IMR-90 (cell line): ENCODE results near the gene CSRP1. TPM values are rescaled to one million over a fixed set of nuclear protein-coding genes. Genes with fewer than 3 reads are reported as not detected.
A peak's percentile ranks its signal among the peaks of the same experiment; 100 is the strongest.

ENCODE experiments used
- ATAC-seq: fragments of 200-7000 bp; cut with Tn5 transposase; 2 replicates; pipeline ENCODE4 v1.9.1; 2020; ENCODE audit warnings: low read depth, mild to moderate bottlenecking, moderate library complexity
- BruUV-seq: library from RNA; stranded (reverse); fragments of 400-500 nt; replicated peaks from 2 replicates; lab custom pipeline; 2021; lab: Mats Ljungman, UMichigan
- CTCF ChIA-PET: fragments of 300-600 bp; formaldehyde crosslinking; extraction: SDS; loops from one replicate; lab custom pipeline; 2021; ENCODE audit warnings: antibody characterized with exemption; lab: Yijun Ruan, JAX
- POLR2A ChIA-PET: fragments of 300-600 bp; sonication (Branson Sonifier 250); formaldehyde crosslinking; loops from one replicate; lab custom pipeline; 2022; ENCODE audit warnings: antibody characterized with exemption; ENCODE audit not compliant: unreplicated experiment; lab: Charles Lee
- DNase-seq: peaks from one replicate; pipeline ENCODE4 v3.0.0; 2013
- H2AFZ ChIP-seq: replicated peaks from 2 replicates; pipeline ENCODE3; 2013; ENCODE audit warnings: low read length, mild to moderate bottlenecking; ENCODE audit not compliant: poor library complexity
- H2AK5ac ChIP-seq: 2 replicates; pipeline ENCODE4 v1.6.1; 2013; ENCODE audit warnings: low read depth, low read length, inconsistent platforms
- H2AK9ac ChIP-seq: replicated peaks from 2 replicates; pipeline ENCODE3; 2013; ENCODE audit warnings: mild to moderate bottlenecking, low read depth, low read length, moderate library complexity; ENCODE audit not compliant: poor library complexity
- H2BK120ac ChIP-seq: 2 replicates; pipeline ENCODE4 v1.6.1; 2013; ENCODE audit warnings: low read depth, low read length, inconsistent platforms
- H2BK15ac ChIP-seq: 3 replicates; pipeline ENCODE4 v1.6.1; 2013; ENCODE audit warnings: low read depth, low read length, inconsistent platforms
- H2BK20ac ChIP-seq: 2 replicates; pipeline ENCODE4 v1.6.1; 2013; ENCODE audit warnings: low read depth, mild to moderate bottlenecking, inconsistent platforms, low read length, moderate library complexity
- H2BK5ac ChIP-seq: 2 replicates; pipeline ENCODE4 v1.6.1; 2013; ENCODE audit warnings: mild to moderate bottlenecking, low read depth, low read length, inconsistent platforms; ENCODE audit not compliant: poor library complexity, severe bottlenecking
- H3K14ac ChIP-seq: replicated peaks from 2 replicates; pipeline ENCODE4 v1.6.1; 2013; ENCODE audit warnings: low read depth, low read length, inconsistent platforms
- H3K18ac ChIP-seq: 2 replicates; pipeline ENCODE4 v1.6.1; 2013; ENCODE audit warnings: low read depth, low read length, control low read depth
- H3K23ac ChIP-seq: 2 replicates; pipeline ENCODE4 v1.6.1; 2013; ENCODE audit warnings: low read depth, low read length, inconsistent platforms
- H3K27ac ChIP-seq: 2 replicates; pipeline ENCODE4 v1.5.1; 2013; ENCODE audit warnings: mild to moderate bottlenecking, control low read depth, low read length; ENCODE audit not compliant: insufficient read depth
- H3K27me3 ChIP-seq: 2 replicates; pipeline ENCODE4 v1.6.1; 2013; ENCODE audit warnings: low read length; ENCODE audit not compliant: control insufficient read depth, insufficient read depth
- H3K36me3 ChIP-seq: 2 replicates; pipeline ENCODE4 v1.6.1; 2013; ENCODE audit warnings: low read length, mixed read lengths; ENCODE audit not compliant: control insufficient read depth, insufficient read depth
- H3K4ac ChIP-seq: 2 replicates; pipeline ENCODE4 v1.6.1; 2013; ENCODE audit warnings: low read depth, low read length, inconsistent platforms
- H3K4me1 ChIP-seq: 2 replicates; pipeline ENCODE4 v1.6.1; 2013; ENCODE audit warnings: low read length, mixed read lengths; ENCODE audit not compliant: control insufficient read depth, insufficient read depth
- H3K4me2 ChIP-seq: 2 replicates; pipeline ENCODE4 v1.6.1; 2013; ENCODE audit warnings: low read depth, mild to moderate bottlenecking, control low read depth, low read length, moderate library complexity
- H3K4me3 ChIP-seq: 2 replicates; pipeline ENCODE4 v1.5.1; 2013; ENCODE audit warnings: low read depth, mild to moderate bottlenecking, control low read depth, low read length, moderate library complexity; ENCODE audit not compliant: insufficient read depth
- H3K56ac ChIP-seq: 2 replicates; pipeline ENCODE4 v1.6.1; 2013; ENCODE audit warnings: low read length, inconsistent platforms; ENCODE audit not compliant: insufficient read depth; ENCODE audit errors: extremely low read depth
- H3K79me1 ChIP-seq, 2 experiments: 2 replicates each; pipeline ENCODE4 v1.6.1; 2013; ENCODE audit warnings: low read length in 2 of 2, inconsistent platforms in 1 of 2, low read depth in 1 of 2
- H3K9ac ChIP-seq: 2 replicates; pipeline ENCODE4 v1.6.1; 2013; ENCODE audit warnings: low read depth, low read length, control low read depth
- H3K9me1 ChIP-seq: 2 replicates; pipeline ENCODE4 v1.6.1; 2013; ENCODE audit warnings: low read length, inconsistent platforms; ENCODE audit not compliant: insufficient read depth
- H3K9me3 ChIP-seq: 2 replicates; pipeline ENCODE4 v1.6.1; 2013; ENCODE audit warnings: low read length; ENCODE audit not compliant: control insufficient read depth, insufficient read depth
- H4K20me1 ChIP-seq: 2 replicates; pipeline ENCODE4 v1.6.1; 2013; ENCODE audit warnings: low read length, inconsistent platforms; ENCODE audit not compliant: insufficient read depth
- H4K5ac ChIP-seq: 2 replicates; pipeline ENCODE4 v1.6.1; 2013; ENCODE audit warnings: mild to moderate bottlenecking, low read depth, low read length, control low read depth
- H4K8ac ChIP-seq, 2 experiments: 2 replicates each; pipeline ENCODE4 v1.6.1; 2013; ENCODE audit warnings: low read depth in 2 of 2, low read length in 2 of 2, control low read depth in 1 of 2, inconsistent platforms in 1 of 2
- H4K91ac ChIP-seq: 2 replicates; pipeline ENCODE4 v1.6.1; 2013; ENCODE audit warnings: low read depth, low read length, inconsistent platforms; ENCODE audit not compliant: insufficient read depth
- BHLHE40 ChIP-seq: fragments of 150-350 bp; IDR thresholded peaks from 2 replicates; pipeline ENCODE4 v1.6.1; 2016; ENCODE audit warnings: mild to moderate bottlenecking, low read depth, low read length
- CEBPB ChIP-seq: IDR thresholded peaks from 2 replicates; pipeline ENCODE4 v1.6.1; 2012; ENCODE audit warnings: low read depth, low read length, improper control_type of control experiment
- CHD1 ChIP-seq: IDR thresholded peaks from 2 replicates; pipeline ENCODE4 v1.6.1; 2012; ENCODE audit warnings: low read depth, low read length, improper control_type of control experiment
- FOS ChIP-seq: fragments of 150-350 bp; IDR thresholded peaks from 2 replicates; pipeline ENCODE4 v1.6.1; 2016; ENCODE audit warnings: low read depth, low read length
- MAFK ChIP-seq: IDR thresholded peaks from 2 replicates; pipeline ENCODE4 v1.6.1; 2012; ENCODE audit warnings: low read depth, low read length, improper control_type of control experiment
- MAZ ChIP-seq: IDR thresholded peaks from 2 replicates; pipeline ENCODE4 v1.6.1; 2012; ENCODE audit warnings: low read depth, mild to moderate bottlenecking, low read length, improper control_type of control experiment, moderate library complexity, borderline replicate concordance
- MXI1 ChIP-seq: IDR thresholded peaks from 2 replicates; pipeline ENCODE4 v1.6.1; 2012; ENCODE audit warnings: low read depth, mild to moderate bottlenecking, low read length, moderate library complexity, borderline replicate concordance
- POLR2A ChIP-seq: IDR thresholded peaks from 2 replicates; pipeline ENCODE4 v1.6.1; 2012; ENCODE audit warnings: mild to moderate bottlenecking, low read depth, low read length
- RCOR1 ChIP-seq: IDR thresholded peaks from 2 replicates; pipeline ENCODE4 v1.6.1; 2012; ENCODE audit warnings: mild to moderate bottlenecking, low read length, improper control_type of control experiment; ENCODE audit not compliant: insufficient replicate concordance
- RFX5 ChIP-seq: IDR thresholded peaks from 2 replicates; pipeline ENCODE4 v1.8.0; 2012; ENCODE audit warnings: low read depth, mild to moderate bottlenecking, low read length, moderate library complexity
- WGBS, 2 experiments: methylation state at CpG; one replicate each; pipeline versions ENCODE4 v1.1.5 to v1.1.7; 2013; ENCODE audit warnings: missing lambda C conversion rate in 2 of 2; ENCODE audit not compliant: insufficient read length in 1 of 2; ENCODE audit errors: extremely low coverage in 2 of 2; 5-methylcytosine and 5-hydroxymethylcytosine counted together
- dilution Hi-C: fragments of 300-500 bp; cut with HindIII; formaldehyde crosslinking; loops from one replicate; pipeline ENCODE4 v1.14.3; 2018; ENCODE audit warnings: low sequenced_read_pairs; ENCODE audit not compliant: unreplicated experiment
- in situ Hi-C: fragments of 300-500 bp; cut with MboI; formaldehyde crosslinking; loops from 3 replicates; pipeline ENCODE4 v1.14.3; 2019; ENCODE audit warnings: low sequenced_read_pairs, inconsistent platforms, mixed read lengths
- intact Hi-C: fragments of 100-400 bp; cut with micrococcal nuclease; formaldehyde crosslinking; loops from 2 replicates; pipeline ENCODE4 v1.10.0; 2022
- polyA plus RNA-seq, 3 experiments: library from polyadenylated mRNA; depleted of rRNA; stranded (reverse); fragments of >200 nt; gene quantifications; 2 replicates each; pipeline ENCODE4 v1.2.3, GENCODE V29; 2012; ENCODE audit warnings: low replicate concordance in 1 of 3
- total RNA-seq: library from RNA; depleted of rRNA; stranded (reverse); fragments of >200 nt; gene quantifications from 2 replicates; pipeline ENCODE4 v1.2.3, GENCODE V29; 2012
- TF ChIP-seq, protein P1 (sequence below): conservative IDR thresholded peaks from 2 replicates; pipeline ENCODE4 v1.5.1; 2012; ENCODE audit warnings: mild to moderate bottlenecking, low read depth, low read length, improper control_type of control experiment
- TF ChIP-seq, protein P2 (sequence below): fragments of 150-350 bp; IDR thresholded peaks from 2 replicates; pipeline ENCODE4 v1.6.1; 2016; ENCODE audit warnings: low read depth, mild to moderate bottlenecking, low read length, moderate library complexity, borderline replicate concordance

CSRP1 gene
- total and polyA plus RNA-seq, 2 of the 4 experiments (the other 2 are of a cell fraction): 1,037 to 1,498 TPM

DNA sequence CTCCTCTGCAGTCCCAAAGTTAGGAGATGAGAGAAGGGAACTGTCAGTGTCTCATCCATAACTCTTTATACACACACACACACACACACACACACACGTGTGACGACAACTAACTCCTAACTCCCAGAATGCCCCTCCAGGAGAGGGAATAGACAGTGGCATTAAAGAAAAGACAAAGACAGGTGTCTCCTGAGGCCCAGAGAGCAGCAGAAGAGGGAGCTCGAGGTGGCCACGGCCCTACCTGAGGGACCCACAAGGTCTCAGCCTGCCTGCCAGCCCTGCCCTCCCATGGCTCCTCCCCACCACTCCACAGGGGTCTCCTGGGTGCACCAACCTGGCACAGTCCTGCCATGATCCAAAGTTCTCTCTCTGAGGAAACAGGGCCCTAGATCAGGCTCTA is 36.3 kb downstream of the CSRP1 start:
- in situ Hi-C loops: no loop called here
- Histone ChIP-seq H2BK15ac (peak overlapping the region; percentile 22; the same call in 2 of the 3 replicates), H3K23ac (no peak overlapping the region), H3K4me1 (peaks cover 17% of the 10 kb centered on the region), H3K4me3 (no peak overlapping the region), H3K18ac (no peak overlapping the region), H3K27me3 (no peaks in the 10 kb centered on the region), H4K91ac (peak overlapping the region; percentile 28), H2BK120ac (0 out of 2 replicates have a peak overlapping the region, but pooled peaks have one; percentile 22), H3K56ac (no peak overlapping the region), H2AK9ac (no peak overlapping the region), H3K79me1 (peaks cover 5 to 31% of the 10 kb centered on the region in 2 experiments; a peak in 2 of 4 replicates), H3K9me3 (no peaks in the 10 kb centered on the region), H3K4ac (peak overlapping the region; percentile 24), H3K14ac (no peak overlapping the region), H4K20me1 (peaks cover 27% of the 10 kb centered on the region), H3K4me2 (no peak overlapping the region), H4K5ac (no peak overlapping the region), H4K8ac (no peak overlapping the region), H3K36me3 (peaks cover 10% of the 10 kb centered on the region), H3K9ac (no peak overlapping the region), H3K27ac (no peak overlapping the region), H3K9me1 (peaks cover 16% of the 10 kb centered on the region), H2AK5ac (peak overlapping the region; percentile 80), H2BK20ac (0 out of 2 replicates have a peak overlapping the region, but pooled peaks have one; percentile 21), H2BK5ac (no peak overlapping the region), H2AFZ (no peak overlapping the region)
- BruUV-seq: no TSS peak
- intact Hi-C loops: no loop called here
- TF ChIP-seq, protein P1, sequence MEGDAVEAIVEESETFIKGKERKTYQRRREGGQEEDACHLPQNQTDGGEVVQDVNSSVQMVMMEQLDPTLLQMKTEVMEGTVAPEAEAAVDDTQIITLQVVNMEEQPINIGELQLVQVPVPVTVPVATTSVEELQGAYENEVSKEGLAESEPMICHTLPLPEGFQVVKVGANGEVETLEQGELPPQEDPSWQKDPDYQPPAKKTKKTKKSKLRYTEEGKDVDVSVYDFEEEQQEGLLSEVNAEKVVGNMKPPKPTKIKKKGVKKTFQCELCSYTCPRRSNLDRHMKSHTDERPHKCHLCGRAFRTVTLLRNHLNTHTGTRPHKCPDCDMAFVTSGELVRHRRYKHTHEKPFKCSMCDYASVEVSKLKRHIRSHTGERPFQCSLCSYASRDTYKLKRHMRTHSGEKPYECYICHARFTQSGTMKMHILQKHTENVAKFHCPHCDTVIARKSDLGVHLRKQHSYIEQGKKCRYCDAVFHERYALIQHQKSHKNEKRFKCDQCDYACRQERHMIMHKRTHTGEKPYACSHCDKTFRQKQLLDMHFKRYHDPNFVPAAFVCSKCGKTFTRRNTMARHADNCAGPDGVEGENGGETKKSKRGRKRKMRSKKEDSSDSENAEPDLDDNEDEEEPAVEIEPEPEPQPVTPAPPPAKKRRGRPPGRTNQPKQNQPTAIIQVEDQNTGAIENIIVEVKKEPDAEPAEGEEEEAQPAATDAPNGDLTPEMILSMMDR: no peak
- no peak for TF ChIP-seq CEBPB
- no peak for TF ChIP-seq RFX5
- TF ChIP-seq MAFK: no peak
- no peak for TF ChIP-seq MAZ
- TF ChIP-seq POLR2A: no peak
- no peak for TF ChIP-seq CHD1
- no peak for TF ChIP-seq RCOR1
- no peak for TF ChIP-seq MXI1
- TF ChIP-seq BHLHE40: no peak
- TF ChIP-seq FOS: no peak
- TF ChIP-seq, protein P2, sequence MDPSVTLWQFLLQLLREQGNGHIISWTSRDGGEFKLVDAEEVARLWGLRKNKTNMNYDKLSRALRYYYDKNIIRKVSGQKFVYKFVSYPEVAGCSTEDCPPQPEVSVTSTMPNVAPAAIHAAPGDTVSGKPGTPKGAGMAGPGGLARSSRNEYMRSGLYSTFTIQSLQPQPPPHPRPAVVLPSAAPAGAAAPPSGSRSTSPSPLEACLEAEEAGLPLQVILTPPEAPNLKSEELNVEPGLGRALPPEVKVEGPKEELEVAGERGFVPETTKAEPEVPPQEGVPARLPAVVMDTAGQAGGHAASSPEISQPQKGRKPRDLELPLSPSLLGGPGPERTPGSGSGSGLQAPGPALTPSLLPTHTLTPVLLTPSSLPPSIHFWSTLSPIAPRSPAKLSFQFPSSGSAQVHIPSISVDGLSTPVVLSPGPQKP: no peak
- DNase-seq (no peak), ATAC-seq (no peak)
- ChIA-PET CTCF (no interaction called here), POLR2A (no interaction called here)
- 100% methylated on average over 1 of the region's 4 CpGs; no CpG with 5 or more reads in 1 of the 2 experiments for WGBS, 2 experiments
- dilution Hi-C loops: no loop called here
